CD14-positive monocyte (primary cell): ENCODE measurements around the gene CSAD. TPM values are rescaled to one million over a fixed set of nuclear protein-coding genes. Genes with fewer than 3 reads are reported as not detected.

Experiments
- DNase-seq, 3 donors: peaks; one replicate each; pipeline ENCODE4 v3.0.0-alpha.2; 2011 to 2022
- H2AFZ ChIP-seq: 2 replicates; pipeline ENCODE4 v1.6.0; 2012; ENCODE audit warnings: mild to moderate bottlenecking, low read depth, low read length, inconsistent platforms; ENCODE audit not compliant: insufficient read depth, poor library complexity, severe bottlenecking
- H3K27ac ChIP-seq, 2 donors: 1 replicate in 1 of 2; 2 replicates in 1 of 2; pipeline ENCODE4 v1.5.1; 2012 to 2013; ENCODE audit warnings: low read length in 2 of 2, control low read depth in 1 of 2, inconsistent platforms in 1 of 2, low read depth in 1 of 2, mild to moderate bottlenecking in 1 of 2
- H3K27me3 ChIP-seq, 2 donors: one replicate each; pipeline versions ENCODE4 v1.6.0 to v1.6.1; 2011 to 2013; ENCODE audit warnings: low read length in 2 of 2; ENCODE audit not compliant: control insufficient read depth in 2 of 2, insufficient read depth in 2 of 2
- H3K36me3 ChIP-seq, 2 donors: replicated peaks in 1 of 2; 1 replicate in 1 of 2; 2 replicates in 1 of 2; pipeline versions ENCODE4 v1.5.1 to v1.6.1; 2012 to 2013; ENCODE audit warnings: low read length in 2 of 2, control low read depth in 1 of 2, inconsistent platforms in 1 of 2, mild to moderate bottlenecking in 1 of 2; ENCODE audit not compliant: insufficient read depth in 2 of 2, control insufficient read depth in 1 of 2
- H3K4me1 ChIP-seq, 2 donors: 1 replicate in 1 of 2; 2 replicates in 1 of 2; pipeline versions ENCODE4 v1.5.1 to v1.6.1; 2012 to 2013; ENCODE audit warnings: low read length in 2 of 2, control low read depth in 1 of 2, inconsistent platforms in 1 of 2, mild to moderate bottlenecking in 1 of 2, moderate library complexity in 1 of 2; ENCODE audit not compliant: insufficient read depth in 2 of 2, control insufficient read depth in 1 of 2
- H3K4me2 ChIP-seq: replicated peaks from 2 replicates; pipeline ENCODE3; 2012; ENCODE audit warnings: low read length, moderate library complexity, mild to moderate bottlenecking; ENCODE audit not compliant: poor library complexity, severe bottlenecking; ENCODE audit errors: extremely low read depth
- H3K4me3 ChIP-seq, 3 experiments: fragments of 200-600 bp in 1 of 3; sonication (generic) in 1 of 3; replicated peaks in 1 of 3; 1 replicate in 2 of 3; 2 replicates in 1 of 3; pipeline ENCODE4 v1.5.1; 2011 to 2013; ENCODE audit warnings: low read length in 3 of 3, mild to moderate bottlenecking in 3 of 3, control low read depth in 2 of 3, low read depth in 2 of 3, inconsistent platforms in 1 of 3, moderate library complexity in 1 of 3
- H3K79me2 ChIP-seq: 2 replicates; pipeline ENCODE4 v1.6.0; 2012; ENCODE audit warnings: mild to moderate bottlenecking, control low read depth, inconsistent platforms, low read length, moderate library complexity; ENCODE audit not compliant: insufficient read depth
- H3K9ac ChIP-seq: 2 replicates; pipeline ENCODE4 v1.6.0; 2017; ENCODE audit warnings: low read length, mild to moderate bottlenecking; ENCODE audit not compliant: insufficient read depth, poor library complexity, severe bottlenecking
- H3K9me3 ChIP-seq, 2 donors: replicated peaks in 1 of 2; 1 replicate in 1 of 2; 2 replicates in 1 of 2; pipeline versions ENCODE4 v1.5.1 to v1.6.1; 2012 to 2013; ENCODE audit warnings: low read length in 2 of 2, control low read depth in 1 of 2; ENCODE audit not compliant: control insufficient read depth in 1 of 2, insufficient read depth in 1 of 2
- H4K20me1 ChIP-seq: 2 replicates; pipeline ENCODE4 v1.6.0; 2012; ENCODE audit warnings: mild to moderate bottlenecking, low read length, control low read depth, moderate library complexity; ENCODE audit not compliant: insufficient read depth
- H3K27ac Mint-ChIP-seq, 7 donors: one replicate each; pipeline ENCODE4 v1.8.0; 2020; ENCODE audit warnings: mild to moderate bottlenecking in 7 of 7, mixed read lengths in 7 of 7, moderate library complexity in 6 of 7, inconsistent platforms in 2 of 7
- H3K27me3 Mint-ChIP-seq, 3 donors: one replicate each; pipeline ENCODE4 v1.8.0; 2021 to 2022; ENCODE audit warnings: low read depth in 3 of 3, mild to moderate bottlenecking in 3 of 3, mixed read lengths in 3 of 3, moderate library complexity in 3 of 3, inconsistent platforms in 1 of 3
- H3K36me3 Mint-ChIP-seq, 2 donors: one replicate each; pipeline ENCODE4 v1.8.0; 2020; ENCODE audit warnings: mixed read lengths in 2 of 2, inconsistent platforms in 1 of 2, mild to moderate bottlenecking in 1 of 2
- H3K4me1 Mint-ChIP-seq: one replicate; pipeline ENCODE4 v1.8.0; 2020; ENCODE audit warnings: mild to moderate bottlenecking, mixed read lengths
- H3K4me3 Mint-ChIP-seq, 2 donors: one replicate each; pipeline ENCODE4 v1.8.0; 2020; ENCODE audit warnings: mild to moderate bottlenecking in 2 of 2, mixed read lengths in 2 of 2, moderate library complexity in 1 of 2
- H3K9me3 Mint-ChIP-seq, 7 donors: one replicate each; pipeline ENCODE4 v1.8.0; 2020 to 2022; ENCODE audit warnings: mixed read lengths in 7 of 7, mild to moderate bottlenecking in 6 of 7, moderate library complexity in 6 of 7, inconsistent platforms in 2 of 7
- WGBS: methylation state at CpG from one replicate; pipeline ENCODE4 v1.1.5; 2013; ENCODE audit warnings: missing lambda C conversion rate; ENCODE audit not compliant: insufficient coverage; 5-methylcytosine and 5-hydroxymethylcytosine counted together
- intact Hi-C, 2 donors: fragments of 100-400 bp; cut with micrococcal nuclease; formaldehyde crosslinking; loops; one replicate each; pipeline versions ENCODE4 v1.15.0 to v1.15.1; 2023
- polyA plus RNA-seq, 3 donors: library from polyadenylated mRNA; depleted of rRNA in 1 of 3; unstranded in 2 of 3; stranded (reverse) in 1 of 3; fragments of 300-500 nt in 2 of 3; fragments of >200 nt in 1 of 3; fragmentation: Illumina TruSeq in 2 of 3; gene quantifications; 1 replicate in 2 of 3; 2 replicates in 1 of 3; pipeline ENCODE4 v1.2.3, GENCODE V29; 2012 to 2021
- TF ChIP-seq, protein P1 (sequence below): fragments of 200-600 bp; IDR thresholded peaks from one replicate; pipeline ENCODE4 v1.8.0; 2022; ENCODE audit warnings: antibody characterized with exemption, mild to moderate bottlenecking

CSAD gene
- polyA plus RNA-seq, 3 donors: 1.3 to 145 (median 1.4) TPM

DNA sequence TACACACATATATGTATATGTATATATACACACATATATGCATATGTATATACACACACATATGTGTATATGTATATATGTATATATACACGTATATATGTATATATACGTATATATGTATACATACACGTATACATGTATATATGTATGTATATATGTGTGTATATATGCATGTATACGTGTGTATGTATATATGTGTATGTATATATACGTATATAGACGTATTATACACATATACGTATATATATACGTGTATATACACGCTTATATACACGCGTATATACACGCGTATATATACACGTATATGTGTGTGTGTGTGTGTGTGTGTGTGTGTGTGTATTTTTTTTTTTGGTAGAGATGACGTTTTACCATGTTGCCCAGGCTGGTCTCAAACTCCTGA is 33.1 kb downstream of the CSAD start:
- no peaks in the 10 kb centered on the region for H3K36me3 Mint-ChIP-seq
- H3K4me3 ChIP-seq: no peak overlapping the region
- H3K27ac Mint-ChIP-seq: no peak overlapping the region
- peaks cover 0 to 3% (median 0%) of the 10 kb centered on the region in 7 donors for H3K9me3 Mint-ChIP-seq
- no peaks in the 10 kb centered on the region for H3K4me1 Mint-ChIP-seq
- no peaks in the 10 kb centered on the region for H3K4me1 ChIP-seq
- peaks cover 0 to 4% (median 3%) of the 10 kb centered on the region in 3 donors for H3K27me3 Mint-ChIP-seq
- 80% methylated on average over 1 of the region's 15 CpGs for WGBS
- no peak for DNase-seq
- H3K4me3 Mint-ChIP-seq: no peak overlapping the region
- intact Hi-C loops: no loop called here
- TF ChIP-seq, protein P1, sequence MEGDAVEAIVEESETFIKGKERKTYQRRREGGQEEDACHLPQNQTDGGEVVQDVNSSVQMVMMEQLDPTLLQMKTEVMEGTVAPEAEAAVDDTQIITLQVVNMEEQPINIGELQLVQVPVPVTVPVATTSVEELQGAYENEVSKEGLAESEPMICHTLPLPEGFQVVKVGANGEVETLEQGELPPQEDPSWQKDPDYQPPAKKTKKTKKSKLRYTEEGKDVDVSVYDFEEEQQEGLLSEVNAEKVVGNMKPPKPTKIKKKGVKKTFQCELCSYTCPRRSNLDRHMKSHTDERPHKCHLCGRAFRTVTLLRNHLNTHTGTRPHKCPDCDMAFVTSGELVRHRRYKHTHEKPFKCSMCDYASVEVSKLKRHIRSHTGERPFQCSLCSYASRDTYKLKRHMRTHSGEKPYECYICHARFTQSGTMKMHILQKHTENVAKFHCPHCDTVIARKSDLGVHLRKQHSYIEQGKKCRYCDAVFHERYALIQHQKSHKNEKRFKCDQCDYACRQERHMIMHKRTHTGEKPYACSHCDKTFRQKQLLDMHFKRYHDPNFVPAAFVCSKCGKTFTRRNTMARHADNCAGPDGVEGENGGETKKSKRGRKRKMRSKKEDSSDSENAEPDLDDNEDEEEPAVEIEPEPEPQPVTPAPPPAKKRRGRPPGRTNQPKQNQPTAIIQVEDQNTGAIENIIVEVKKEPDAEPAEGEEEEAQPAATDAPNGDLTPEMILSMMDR: no peak
- no peak overlapping the region for H3K4me2 ChIP-seq
- no peaks in the 10 kb centered on the region for H4K20me1 ChIP-seq
- H2AFZ ChIP-seq: no peak overlapping the region
- no peaks in the 10 kb centered on the region for H3K27me3 ChIP-seq
- H3K9me3 ChIP-seq: no peaks in the 10 kb centered on the region
- no peak overlapping the region for H3K9ac ChIP-seq
- H3K79me2 ChIP-seq: no peaks in the 10 kb centered on the region
- H3K36me3 ChIP-seq: no peaks in the 10 kb centered on the region
- H3K27ac ChIP-seq: no peak overlapping the region

DNA sequence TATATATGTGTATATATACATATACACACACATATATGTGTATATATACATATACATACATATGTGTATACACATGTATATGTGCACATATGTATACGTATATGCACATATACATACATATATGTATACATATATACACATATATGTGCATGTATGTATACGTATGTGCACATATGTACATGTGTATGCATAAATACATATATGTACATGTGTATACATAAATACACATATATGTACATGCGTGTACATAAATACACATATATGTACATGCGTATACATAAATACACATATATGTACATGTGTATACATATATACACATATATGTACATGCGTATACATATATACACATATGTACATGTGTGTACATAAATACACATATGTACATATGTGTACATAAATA is 33.5 kb downstream of the CSAD start:
- Histone ChIP-seq H3K79me2 (no peaks in the 10 kb centered on the region), H3K9me3 (no peaks in the 10 kb centered on the region), H3K4me1 (no peaks in the 10 kb centered on the region), H3K27me3 (no peaks in the 10 kb centered on the region), H2AFZ (no peak overlapping the region), H4K20me1 (no peaks in the 10 kb centered on the region), H3K4me2 (no peak overlapping the region), H3K36me3 (no peaks in the 10 kb centered on the region), H3K4me3 (no peak overlapping the region), H3K27ac (no peak overlapping the region), H3K9ac (no peak overlapping the region)
- WGBS: no CpG with 5 or more reads among the region's 5 CpGs
- Mint-ChIP-seq H3K27me3 (peaks cover 0 to 4% (median 3%) of the 10 kb centered on the region in 3 donors), H3K27ac (no peak overlapping the region), H3K36me3 (no peaks in the 10 kb centered on the region), H3K9me3 (peaks cover 0 to 3% (median 0%) of the 10 kb centered on the region in 7 donors), H3K4me1 (no peaks in the 10 kb centered on the region), H3K4me3 (no peak overlapping the region)
- TF ChIP-seq, protein P1: no peak
- DNase-seq: no peak
- intact Hi-C loops: no loop called here
